ENCODE measurements around the gene EMC10. TPM values are rescaled to one million over a fixed set of nuclear protein-coding genes. Genes with fewer than 3 reads are reported as not detected.

EMC10 gene
- total RNA-seq, 1 experiment from 2014 or later: 108 TPM

DNA sequence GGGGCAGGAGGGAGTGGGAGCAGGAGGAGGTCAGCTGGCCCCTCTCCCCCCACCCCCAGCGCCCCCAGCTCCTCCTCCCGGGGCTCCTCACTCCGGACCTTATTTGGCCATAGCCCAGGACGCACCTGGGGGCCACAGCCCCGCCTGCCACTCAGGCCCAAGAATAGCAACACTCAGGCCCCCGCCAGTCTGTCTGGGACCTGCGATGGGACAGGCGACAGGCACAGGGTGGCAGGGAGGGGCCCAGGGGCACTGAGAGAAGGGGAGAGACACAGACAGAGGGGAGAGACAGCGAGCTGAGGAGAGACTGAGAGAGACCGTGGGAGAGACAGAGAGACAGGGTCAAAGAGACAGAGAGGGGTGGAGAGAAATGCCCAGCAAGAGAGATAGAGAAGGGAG lies 24.4 kb downstream of the EMC10 start:
- POLR2A ChIA-PET (ENCODE audit: low non-redundant PET): no interaction called here

DNA sequence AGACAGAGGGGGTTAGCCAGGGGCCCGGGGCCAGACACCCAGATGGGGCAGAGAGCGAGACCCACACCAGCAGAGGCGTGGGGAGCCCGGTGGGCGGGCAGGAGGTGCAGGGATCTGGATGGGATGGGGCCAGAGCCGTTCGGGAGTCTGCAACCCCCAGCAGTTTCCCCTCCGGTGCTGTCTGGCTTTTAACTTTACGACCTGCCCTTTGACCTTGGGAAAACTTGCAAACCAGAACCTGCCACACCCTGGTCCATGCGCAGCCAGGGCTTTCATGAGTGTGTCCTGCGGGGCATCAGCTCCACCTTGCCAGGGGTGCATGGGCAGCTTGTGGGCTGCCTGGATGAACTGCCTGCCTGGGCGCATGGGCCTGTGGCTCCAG lies 24.9 kb downstream of the EMC10 start:
- ChIA-PET CTCF (no interaction called here), POLR2A (ENCODE audit: low non-redundant PET) (no interaction called here)
- DNase-seq (ENCODE audit: low spot score): no peak
- Histone ChIP-seq H3K4me3 (ENCODE audit: low read depth, low read length, poor library complexity, severe bottlenecking) (no peak overlapping the region), H3K27ac (ENCODE audit: low read depth, low read length, poor library complexity, severe bottlenecking) (no peak overlapping the region), H3K36me3 (ENCODE audit: insufficient read depth, low read length, poor library complexity, severe bottlenecking) (no peaks in the 10 kb centered on the region), H3K9me3 (ENCODE audit: low read depth, low read length, poor library complexity, severe bottlenecking) (no peaks in the 10 kb centered on the region), H3K4me1 (ENCODE audit: insufficient read depth, low read length, poor library complexity, severe bottlenecking) (no peaks in the 10 kb centered on the region), H3K27me3 (replicated peaks; ENCODE audit: insufficient read depth, low read depth, low read length, poor library complexity) (peaks cover 27% of the 10 kb centered on the region)
- intact Hi-C loops (cut with micrococcal nuclease; ENCODE audit: unreplicated experiment): no loop called here
- BruUV-seq (replicated peaks): no TSS peak
- TF ChIP-seq, protein P1, sequence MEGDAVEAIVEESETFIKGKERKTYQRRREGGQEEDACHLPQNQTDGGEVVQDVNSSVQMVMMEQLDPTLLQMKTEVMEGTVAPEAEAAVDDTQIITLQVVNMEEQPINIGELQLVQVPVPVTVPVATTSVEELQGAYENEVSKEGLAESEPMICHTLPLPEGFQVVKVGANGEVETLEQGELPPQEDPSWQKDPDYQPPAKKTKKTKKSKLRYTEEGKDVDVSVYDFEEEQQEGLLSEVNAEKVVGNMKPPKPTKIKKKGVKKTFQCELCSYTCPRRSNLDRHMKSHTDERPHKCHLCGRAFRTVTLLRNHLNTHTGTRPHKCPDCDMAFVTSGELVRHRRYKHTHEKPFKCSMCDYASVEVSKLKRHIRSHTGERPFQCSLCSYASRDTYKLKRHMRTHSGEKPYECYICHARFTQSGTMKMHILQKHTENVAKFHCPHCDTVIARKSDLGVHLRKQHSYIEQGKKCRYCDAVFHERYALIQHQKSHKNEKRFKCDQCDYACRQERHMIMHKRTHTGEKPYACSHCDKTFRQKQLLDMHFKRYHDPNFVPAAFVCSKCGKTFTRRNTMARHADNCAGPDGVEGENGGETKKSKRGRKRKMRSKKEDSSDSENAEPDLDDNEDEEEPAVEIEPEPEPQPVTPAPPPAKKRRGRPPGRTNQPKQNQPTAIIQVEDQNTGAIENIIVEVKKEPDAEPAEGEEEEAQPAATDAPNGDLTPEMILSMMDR (conservative IDR thresholded peaks at IDR 0.05; ENCODE audit: low read depth, low read length): no peak
- no peak for TF ChIP-seq EZH2 (IDR thresholded peaks at IDR 0.05; ENCODE audit: borderline replicate concordance, low read depth, low read length, poor library complexity, severe bottlenecking)

More for the DNA sequence above, 24.4 kb downstream of the EMC10 start:
- no peaks in the 10 kb centered on the region for H3K36me3 ChIP-seq (ENCODE audit: insufficient read depth, low read length, poor library complexity, severe bottlenecking)
- TF ChIP-seq, protein P1 (conservative IDR thresholded peaks at IDR 0.05; ENCODE audit: low read depth, low read length): no peak
- TF ChIP-seq EZH2 (IDR thresholded peaks at IDR 0.05; ENCODE audit: borderline replicate concordance, low read depth, low read length, poor library complexity, severe bottlenecking): no peak
- no TSS peak for BruUV-seq (replicated peaks)
- H3K27ac ChIP-seq (ENCODE audit: low read depth, low read length, poor library complexity, severe bottlenecking): no peak overlapping the region
- H3K27me3 ChIP-seq (replicated peaks; ENCODE audit: insufficient read depth, low read depth, low read length, poor library complexity): peaks cover 27% of the 10 kb centered on the region
- no peak for DNase-seq (ENCODE audit: low spot score)
- H3K9me3 ChIP-seq (ENCODE audit: low read depth, low read length, poor library complexity, severe bottlenecking): no peaks in the 10 kb centered on the region
- H3K4me3 ChIP-seq (ENCODE audit: low read depth, low read length, poor library complexity, severe bottlenecking): no peak overlapping the region
- CTCF ChIA-PET: no interaction called here
- H3K4me1 ChIP-seq (ENCODE audit: insufficient read depth, low read length, poor library complexity, severe bottlenecking): no peaks in the 10 kb centered on the region
- intact Hi-C loops (cut with micrococcal nuclease; ENCODE audit: unreplicated experiment): no loop called here

DNA sequence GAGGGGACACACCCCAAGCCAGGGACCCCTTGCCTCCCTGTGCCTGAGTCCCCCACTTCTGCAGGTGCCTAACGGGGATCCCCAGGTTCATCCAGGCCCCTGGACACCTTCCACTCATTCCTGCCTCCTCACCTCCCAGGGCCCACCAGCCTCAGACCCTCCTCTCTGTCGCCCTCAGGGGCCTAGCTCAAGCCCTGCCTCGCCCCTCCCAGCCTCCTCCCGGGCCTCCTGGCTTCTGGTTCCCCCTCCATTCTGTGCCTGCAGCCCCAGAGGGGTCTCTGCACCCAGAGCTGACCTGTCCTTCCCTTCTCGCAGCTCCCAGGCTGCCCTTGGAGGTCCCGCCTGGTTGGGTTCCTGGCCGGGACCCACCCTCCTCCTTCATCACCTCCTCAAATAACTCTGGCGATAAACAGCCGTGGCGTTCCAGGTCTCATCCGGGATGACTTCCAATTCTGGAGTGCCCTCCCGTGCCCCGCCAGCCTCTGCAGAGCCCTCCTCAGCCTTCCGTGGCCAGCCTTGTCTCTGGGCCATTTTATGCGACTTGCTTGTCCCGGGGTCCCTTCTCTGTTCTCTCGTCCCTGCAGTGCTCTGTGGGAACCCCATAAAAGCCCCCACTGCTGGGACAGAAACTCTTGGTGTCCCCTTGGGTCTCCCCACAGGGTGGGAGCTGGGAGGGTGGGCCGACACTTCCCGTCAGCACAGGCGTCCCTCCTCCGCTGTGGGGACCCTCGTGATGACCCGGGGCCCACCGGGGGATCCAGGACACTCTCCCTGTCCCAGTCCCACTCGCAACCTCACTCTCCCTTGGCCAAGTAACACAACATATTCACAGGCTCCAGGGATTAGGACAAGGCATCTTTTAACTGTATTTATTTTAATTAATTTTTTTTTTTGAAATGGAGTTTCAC lies 25.5 kb downstream of the EMC10 start:
- Histone ChIP-seq H3K9me3 (ENCODE audit: low read depth, low read length, poor library complexity, severe bottlenecking) (no peaks in the 10 kb centered on the region), H3K4me1 (ENCODE audit: insufficient read depth, low read length, poor library complexity, severe bottlenecking) (no peaks in the 10 kb centered on the region), H3K36me3 (ENCODE audit: insufficient read depth, low read length, poor library complexity, severe bottlenecking) (no peaks in the 10 kb centered on the region), H3K4me3 (ENCODE audit: low read depth, low read length, poor library complexity, severe bottlenecking) (no peak overlapping the region), H3K27ac (ENCODE audit: low read depth, low read length, poor library complexity, severe bottlenecking) (no peak overlapping the region), H3K27me3 (replicated peaks; ENCODE audit: insufficient read depth, low read depth, low read length, poor library complexity) (peaks cover 27% of the 10 kb centered on the region)
- TF ChIP-seq, protein P1 (conservative IDR thresholded peaks at IDR 0.05; ENCODE audit: low read depth, low read length): no peak
- TF ChIP-seq EZH2 (IDR thresholded peaks at IDR 0.05; ENCODE audit: borderline replicate concordance, low read depth, low read length, poor library complexity, severe bottlenecking): no peak
- ChIA-PET CTCF (no interaction called here), POLR2A (ENCODE audit: low non-redundant PET) (no interaction called here)
- DNase-seq (ENCODE audit: low spot score): no peak
- BruUV-seq (replicated peaks): no TSS peak
- intact Hi-C loops (cut with micrococcal nuclease; ENCODE audit: unreplicated experiment): no loop called here
